Sigmoid colon (tissue), 4 donors: Measurements from ENCODE around the gene RFX4.

Source experiments
- EP300 ChIP-seq, 4 donors: sonication (generic); formaldehyde crosslinking; IDR thresholded peaks; one replicate each; pipeline ENCODE4 v1.6.1; 2017; ENCODE audit warnings: antibody characterized with exemption in 4 of 4
- TF ChIP-seq, protein P1 (sequence below), 4 experiments: fragments of 450-650 bp in 3 of 4; fragments of 200-600 bp in 1 of 4; IDR thresholded peaks; one replicate each; pipeline ENCODE4 v1.5.1; 2016 to 2019; ENCODE audit warnings: antibody characterized with exemption in 4 of 4, mild to moderate bottlenecking in 3 of 4, moderate library complexity in 2 of 4

- TF ChIP-seq, protein P1, sequence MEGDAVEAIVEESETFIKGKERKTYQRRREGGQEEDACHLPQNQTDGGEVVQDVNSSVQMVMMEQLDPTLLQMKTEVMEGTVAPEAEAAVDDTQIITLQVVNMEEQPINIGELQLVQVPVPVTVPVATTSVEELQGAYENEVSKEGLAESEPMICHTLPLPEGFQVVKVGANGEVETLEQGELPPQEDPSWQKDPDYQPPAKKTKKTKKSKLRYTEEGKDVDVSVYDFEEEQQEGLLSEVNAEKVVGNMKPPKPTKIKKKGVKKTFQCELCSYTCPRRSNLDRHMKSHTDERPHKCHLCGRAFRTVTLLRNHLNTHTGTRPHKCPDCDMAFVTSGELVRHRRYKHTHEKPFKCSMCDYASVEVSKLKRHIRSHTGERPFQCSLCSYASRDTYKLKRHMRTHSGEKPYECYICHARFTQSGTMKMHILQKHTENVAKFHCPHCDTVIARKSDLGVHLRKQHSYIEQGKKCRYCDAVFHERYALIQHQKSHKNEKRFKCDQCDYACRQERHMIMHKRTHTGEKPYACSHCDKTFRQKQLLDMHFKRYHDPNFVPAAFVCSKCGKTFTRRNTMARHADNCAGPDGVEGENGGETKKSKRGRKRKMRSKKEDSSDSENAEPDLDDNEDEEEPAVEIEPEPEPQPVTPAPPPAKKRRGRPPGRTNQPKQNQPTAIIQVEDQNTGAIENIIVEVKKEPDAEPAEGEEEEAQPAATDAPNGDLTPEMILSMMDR (IDR thresholded peaks at IDR 0.05) = no peak
- TF ChIP-seq EP300 (IDR thresholded peaks at IDR 0.05) = no peak
These were observed 50.1 kb downstream of the RFX4 start for GRCh38 chr12:106632797-106633450.
